NCI-H345 (cell line): Measurements from ENCODE around the gene BEND7.
"Not testable (repeated sequence)": the region's sequence is repeated elsewhere in the genome, so short reads cannot be mapped to it uniquely, and the experiment has no call there.

ENCODE experiments used
- DNase-seq: peaks from one replicate; lab custom pipeline; 2025; lab: John Stamatoyannopoulos, UW

BEND7 gene

GRCh38 chr10:13528875-13529713 lies at the start of gene BEND7:
Gene BEND7 (minus strand): TSS chr10:13529014. CDS start chr10:13528533, 481 bp downstream.
- DNase-seq = peak; percentile 32

GRCh38 chr10:13573960-13574359 lies 45.1 kb upstream of the BEND7 start:
- no peak for DNase-seq

- no peak for DNase-seq
Observed at GRCh38 chr10:13571541-13571940, 42.7 kb upstream of the BEND7 start.

GRCh38 chr10:13567030-13567429 lies 38.2 kb upstream of the BEND7 start:
- DNase-seq = no peak

GRCh38 chr10:13564576-13564975 lies 35.8 kb upstream of the BEND7 start:
- no peak for DNase-seq

- no peak for DNase-seq
Observed at GRCh38 chr10:13563481-13564445, 34.9 kb upstream of the BEND7 start.

GRCh38 chr10:13560597-13560996 lies 31.8 kb upstream of the BEND7 start:
- peak; percentile 41 for DNase-seq

- DNase-seq = no peak
Observed at GRCh38 chr10:13559124-13559700, 30.4 kb upstream of the BEND7 start.

GRCh38 chr10:13555884-13556510 lies 27.2 kb upstream of the BEND7 start:
- DNase-seq = peak; percentile 16

GRCh38 chr10:13550802-13551201 lies 22.0 kb upstream of the BEND7 start:
- no peak for DNase-seq

- DNase-seq = no peak
Observed at GRCh38 chr10:13542533-13542932, 13.7 kb upstream of the BEND7 start.

- not testable (repeated sequence) for DNase-seq
Observed at GRCh38 chr10:13537985-13538384, 9.2 kb upstream of the BEND7 start.

- DNase-seq = peak; percentile 72
Observed at GRCh38 chr10:13536674-13537366, 8.0 kb upstream of the BEND7 start.

GRCh38 chr10:13535346-13535745 lies 6.5 kb upstream of the BEND7 start:
- no peak for DNase-seq

GRCh38 chr10:13529714-13529973 lies 830 bp upstream of the BEND7 start:
- no peak for DNase-seq

GRCh38 chr10:13528123-13528874 lies 515 bp downstream of the BEND7 start:
- DNase-seq = no peak

- no peak for DNase-seq
Observed at GRCh38 chr10:13527864-13528122, 1.0 kb downstream of the BEND7 start.

- no peak for DNase-seq
Observed at GRCh38 chr10:13526948-13527863, 1.6 kb downstream of the BEND7 start.

GRCh38 chr10:13525663-13526062 lies 3.2 kb downstream of the BEND7 start:
- DNase-seq = no peak

GRCh38 chr10:13521026-13521425 lies 7.8 kb downstream of the BEND7 start:
- DNase-seq = no peak
